ENCODE data around the gene SLC20A1.
A peak's percentile ranks its signal among the peaks of the same experiment; 100 is the strongest.
"Not testable (repeated sequence)": the region's sequence is repeated elsewhere in the genome, so short reads cannot be mapped to it uniquely, and the experiment has no call there.

The SLC20A1 gene

GRCh38 chr2:112683550-112684414 is 38.0 kb downstream of the SLC20A1 start:
- DNase-seq (ENCODE audit: low spot score), result no peak

GRCh38 chr2:112684415-112684775 is 38.7 kb downstream of the SLC20A1 start:
- DNase-seq (ENCODE audit: low spot score), result no peak

DNA sequence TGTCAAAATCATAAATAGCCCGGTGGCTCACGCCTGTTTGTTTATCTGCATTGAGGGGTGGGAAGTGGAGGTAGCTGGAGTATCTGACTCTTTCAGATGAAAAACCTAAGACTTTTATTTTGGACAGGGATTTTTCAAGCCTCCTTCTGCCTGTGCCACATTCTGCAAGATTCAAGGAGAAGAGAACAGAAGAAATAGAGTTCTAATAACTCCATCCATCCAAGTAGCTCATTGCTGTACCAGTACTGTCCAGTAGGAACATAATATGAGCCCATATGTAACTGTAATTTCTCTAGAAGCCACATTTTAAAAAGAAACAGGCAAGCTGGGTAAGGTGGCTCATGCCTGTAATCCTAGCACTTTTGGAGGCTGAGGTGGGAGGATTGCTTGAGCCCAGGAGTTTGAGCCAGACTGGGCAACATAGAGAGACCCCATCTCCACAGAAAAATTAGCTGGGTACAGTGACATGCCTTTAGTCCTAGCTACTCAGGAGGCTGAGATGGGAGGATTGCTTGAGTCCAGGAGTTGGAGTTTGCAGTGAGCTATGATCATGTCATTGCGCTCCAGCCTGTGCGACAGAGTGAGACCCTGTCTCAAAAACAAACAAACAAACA is 39.6 kb downstream of the SLC20A1 start:
- DNase-seq (ENCODE audit: low spot score), result no peak

DNA sequence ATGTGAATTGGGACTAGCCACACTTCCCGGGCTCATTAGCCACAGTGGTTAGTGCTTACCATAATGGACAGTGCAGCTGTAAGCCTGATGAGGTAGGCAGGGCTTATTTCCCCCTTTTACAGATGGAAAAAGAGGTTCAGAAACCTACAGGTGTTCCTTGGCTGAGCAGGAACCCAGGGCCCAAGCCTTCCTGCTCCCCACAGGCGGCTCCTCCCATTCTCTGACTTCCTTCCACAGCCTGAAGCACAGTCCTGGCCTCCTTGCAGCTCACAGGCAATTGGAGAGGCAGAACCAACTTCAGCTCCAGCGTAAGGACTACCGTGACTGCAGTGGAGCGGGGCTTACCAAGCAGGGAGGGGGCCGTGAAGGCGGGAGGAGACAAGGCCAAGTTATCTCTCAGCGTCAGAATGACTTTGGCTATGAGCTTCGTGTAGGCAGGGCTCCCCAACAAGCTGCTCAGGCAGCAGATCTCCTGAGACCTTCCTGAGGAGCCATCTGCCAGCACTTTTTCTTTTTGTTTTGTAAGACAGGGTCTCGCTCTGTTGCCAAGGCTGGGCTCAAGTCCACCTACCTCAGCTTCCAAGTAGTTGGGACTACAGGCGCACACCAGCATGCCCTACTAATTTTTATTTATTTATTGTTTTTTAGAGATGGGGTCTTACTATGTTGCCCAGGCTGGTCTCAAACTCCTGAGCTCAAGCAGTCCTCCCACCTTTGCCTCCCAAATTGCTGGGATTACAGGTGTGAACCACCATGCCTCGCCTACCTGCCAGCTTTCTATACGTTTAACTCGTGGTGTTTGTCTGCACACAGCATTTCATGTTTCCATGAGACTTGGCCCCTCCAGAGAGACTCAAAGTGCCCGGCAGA is 40.8 kb downstream of the SLC20A1 start:
- peak; percentile 43 for DNase-seq (ENCODE audit: low spot score)

DNA sequence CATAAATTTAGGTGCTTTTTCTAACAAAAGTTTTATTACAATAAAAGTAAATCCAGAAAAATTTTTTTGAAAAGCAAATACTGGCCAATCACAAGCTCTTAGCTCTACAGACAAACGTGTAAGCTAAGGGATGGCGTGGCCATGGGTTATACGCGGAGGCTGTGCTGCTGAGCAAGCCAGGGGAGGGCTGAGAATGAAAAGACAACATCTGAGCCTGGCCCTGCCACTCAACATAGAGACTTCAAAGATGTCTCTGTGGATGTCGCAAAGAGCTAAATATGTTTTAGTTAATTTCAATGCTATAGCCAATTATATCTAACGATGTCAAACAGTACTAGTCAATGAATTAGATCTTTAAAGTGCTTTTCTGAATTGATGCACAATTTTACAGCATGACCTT is 41.8 kb downstream of the SLC20A1 start:
- DNase-seq (ENCODE audit: low spot score), result no peak

GRCh38 chr2:112688086-112688880 is 42.5 kb downstream of the SLC20A1 start:
- DNase-seq (ENCODE audit: low spot score), result no peak

DNA sequence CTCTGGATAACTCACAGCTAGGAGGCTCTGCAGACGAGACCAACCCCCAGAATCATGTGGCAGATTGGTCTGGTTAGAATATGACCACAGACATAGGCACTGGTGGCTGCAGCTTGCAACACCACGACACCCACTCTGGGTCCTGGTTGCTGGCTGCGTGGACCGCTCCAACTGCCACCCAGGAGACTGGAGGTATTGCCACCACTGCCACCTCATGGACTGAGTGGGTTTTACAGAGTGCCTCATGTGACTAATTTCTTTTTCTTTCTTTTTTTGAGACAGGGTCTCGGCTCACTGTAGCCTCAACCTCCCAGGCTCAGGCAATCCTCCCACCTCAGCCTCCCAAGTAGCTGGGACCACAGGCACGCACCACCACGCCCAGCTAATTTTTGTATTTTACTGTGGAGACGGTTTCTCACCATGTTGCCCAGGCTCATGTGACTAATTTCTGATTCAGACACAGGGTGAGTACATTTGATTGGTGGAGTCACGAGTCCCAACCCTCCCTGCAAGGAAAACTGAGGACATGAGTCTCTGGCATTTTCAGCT is 45.2 kb downstream of the SLC20A1 start:
- DNase-seq (ENCODE audit: low spot score), result peak; percentile 63

DNA sequence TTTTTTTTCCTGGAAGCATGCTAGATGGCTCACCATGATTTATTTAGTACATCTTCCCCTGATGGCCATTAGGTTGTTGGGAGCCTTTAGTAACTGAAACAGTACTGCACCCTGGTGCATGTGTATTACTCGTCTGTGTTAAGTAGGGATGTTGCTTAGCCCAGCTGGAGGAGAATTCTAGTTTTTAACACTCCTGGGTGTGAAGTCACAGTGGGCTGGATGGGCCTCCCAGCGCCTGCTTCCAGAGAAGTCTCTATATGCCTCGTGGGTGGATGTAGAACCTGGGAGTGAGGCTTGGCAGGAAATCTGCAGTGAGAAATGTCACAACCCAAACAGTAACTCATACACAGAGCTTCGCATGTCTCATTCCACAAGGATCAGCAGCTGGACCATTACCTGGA is 46.1 kb downstream of the SLC20A1 start:
- DNase-seq (ENCODE audit: low spot score), result no peak

GRCh38 chr2:112692495-112692911 is 46.8 kb downstream of the SLC20A1 start:
- no peak for DNase-seq (ENCODE audit: low spot score)

DNA sequence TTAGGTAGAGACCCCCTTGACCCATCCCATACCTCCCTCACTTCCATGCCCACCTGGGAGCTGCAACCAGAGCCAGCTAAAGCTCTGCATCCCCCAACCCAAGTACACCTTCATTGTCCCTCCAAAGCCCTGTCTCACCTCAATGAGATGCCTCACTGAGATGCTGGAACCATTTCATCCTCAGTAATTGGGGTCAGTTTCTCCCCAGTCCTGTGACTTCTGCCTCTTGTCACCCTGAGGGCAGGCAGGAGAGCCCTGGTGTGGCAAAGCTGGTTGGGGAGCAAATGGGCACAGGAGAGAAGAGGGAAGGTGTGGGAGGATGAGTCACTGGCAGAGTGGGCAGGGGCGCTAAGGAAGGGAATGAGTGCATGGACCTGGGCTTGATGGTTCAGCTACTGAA is 47.2 kb downstream of the SLC20A1 start:
- DNase-seq (ENCODE audit: low spot score), result no peak

DNA sequence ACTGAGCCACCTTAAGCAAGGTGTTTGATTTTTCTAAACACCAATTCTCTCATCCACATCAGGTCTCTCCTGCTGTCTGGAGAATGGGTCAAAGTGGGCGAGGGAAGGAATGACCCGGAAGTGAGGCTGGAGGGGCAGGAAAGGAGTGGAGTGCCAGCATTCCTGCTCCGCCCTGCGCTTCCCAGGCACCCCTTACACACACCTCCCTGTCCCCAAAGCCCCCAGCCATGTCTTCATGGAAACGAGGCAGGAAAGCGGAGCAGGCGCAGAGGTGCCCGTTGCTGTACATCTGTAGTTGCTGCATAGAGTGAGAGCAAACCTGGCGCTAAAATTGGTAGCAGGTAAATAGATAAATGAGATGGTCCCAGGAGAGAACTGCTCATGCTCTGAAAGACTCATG is 47.9 kb downstream of the SLC20A1 start:
- no peak for DNase-seq (ENCODE audit: low spot score)

- no peak for DNase-seq (ENCODE audit: low spot score)
These were observed 48.4 kb downstream of the SLC20A1 start for GRCh38 chr2:112694182-112694581.

- DNase-seq (ENCODE audit: low spot score), result no peak
These were observed 53.2 kb downstream of the SLC20A1 start for GRCh38 chr2:112698834-112699515.

DNA sequence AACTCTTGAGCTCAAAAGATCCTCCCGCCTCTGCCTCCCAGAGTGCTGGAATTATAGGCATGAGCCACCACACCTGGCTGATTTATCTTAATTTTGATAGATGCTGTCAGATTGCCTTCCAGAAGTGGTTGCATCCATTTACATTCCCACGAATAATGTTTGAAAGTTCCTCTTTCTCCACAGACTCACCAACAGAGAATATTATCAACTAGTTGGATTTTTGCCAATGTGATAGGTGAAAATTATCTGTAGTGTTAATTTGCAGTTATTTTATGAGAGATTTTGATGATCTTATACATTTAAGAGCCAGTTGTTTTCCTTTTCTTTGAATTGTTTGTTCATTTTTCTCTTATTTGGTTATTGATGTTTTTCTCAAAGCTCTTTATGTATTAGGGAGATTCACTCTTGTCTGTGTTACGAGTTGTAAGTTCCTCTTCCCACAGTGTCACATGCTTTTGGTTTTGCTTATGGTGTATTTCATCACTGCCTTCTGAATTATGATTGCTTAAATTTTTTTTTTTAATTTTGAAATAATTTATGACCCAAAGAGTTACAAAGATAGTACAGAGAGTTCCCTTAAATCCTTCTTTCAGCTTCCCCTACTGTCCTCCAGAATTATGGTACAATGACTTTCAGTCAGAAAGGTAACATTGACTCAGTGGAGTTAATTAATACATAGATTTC is 54.4 kb downstream of the SLC20A1 start:
- no peak for DNase-seq (ENCODE audit: low spot score)

DNA sequence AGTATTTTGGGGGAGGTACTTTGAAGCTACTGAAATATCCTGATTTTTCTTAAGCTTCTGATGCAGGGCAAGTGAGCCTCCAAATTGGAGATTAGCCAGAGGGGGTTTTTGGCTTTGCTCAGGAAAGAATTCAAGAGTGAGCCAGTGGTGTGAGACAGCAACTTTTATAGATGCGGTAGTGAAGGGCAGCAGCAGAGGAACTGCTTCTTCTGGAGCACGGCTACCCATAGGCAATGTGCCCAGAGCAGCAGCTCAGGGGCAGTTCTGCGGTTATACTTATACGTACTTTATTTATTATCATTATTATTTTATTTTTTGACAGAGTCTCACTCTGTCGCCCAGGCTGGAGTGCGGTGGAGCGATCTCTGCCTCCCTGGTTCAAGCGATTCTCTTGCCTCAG is 55.3 kb downstream of the SLC20A1 start:
- DNase-seq (ENCODE audit: low spot score), result no peak

- DNase-seq (ENCODE audit: low spot score), result no peak
These were observed 57.9 kb downstream of the SLC20A1 start for GRCh38 chr2:112703684-112704083.

- DNase-seq (ENCODE audit: low spot score), result no peak
These were observed 59.8 kb downstream of the SLC20A1 start for GRCh38 chr2:112705575-112705974.

DNA sequence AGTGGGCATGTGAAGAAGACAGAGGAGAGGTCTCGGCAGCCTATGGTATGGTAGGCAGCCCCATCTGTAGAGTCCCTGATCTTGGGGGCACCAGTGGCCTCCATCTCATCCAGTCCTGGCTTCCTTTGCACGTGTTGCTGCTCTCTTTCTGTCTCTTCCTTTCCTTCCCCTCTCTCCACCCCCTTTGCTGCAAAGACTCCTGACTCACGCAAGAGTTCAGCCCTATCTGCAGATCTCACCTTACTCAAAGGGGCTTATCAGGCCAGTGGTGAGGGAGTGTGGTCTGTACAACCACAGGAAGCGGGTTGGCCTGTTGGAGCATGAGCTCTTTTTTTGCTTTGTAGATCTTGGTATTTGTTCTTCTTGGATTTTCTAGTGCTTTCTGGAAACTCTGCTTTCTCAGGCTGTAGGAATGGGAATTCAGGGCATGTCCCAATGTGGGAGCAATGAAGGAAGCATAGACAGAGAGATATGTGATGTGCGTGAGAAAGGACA is 60.5 kb downstream of the SLC20A1 start:
- no peak for DNase-seq (ENCODE audit: low spot score)

GRCh38 chr2:112706947-112707346 is 61.2 kb downstream of the SLC20A1 start:
- not testable (repeated sequence) for DNase-seq (ENCODE audit: low spot score)

GRCh38 chr2:112708968-112709367 is 63.2 kb downstream of the SLC20A1 start:
- DNase-seq (ENCODE audit: low spot score), result no peak

Data from germinal center (tissue), 1 donor.